Ishikawa (cell line): ENCODE results near the gene HRCT1.

Experiments used
- CEBPB ChIP-seq: IDR thresholded peaks from 2 replicates; pipeline ENCODE4 v1.6.1; 2012
- CREB1 ChIP-seq: IDR thresholded peaks from 2 replicates; pipeline ENCODE4 v1.6.1; 2012; ENCODE audit warnings: low read depth
- EGR1 ChIP-seq: IDR thresholded peaks from 2 replicates; pipeline ENCODE4 v1.6.1; 2012
- EP300 ChIP-seq: IDR thresholded peaks from 2 replicates; pipeline ENCODE4 v1.6.1; 2012; ENCODE audit warnings: borderline replicate concordance
- FOXM1 ChIP-seq: IDR thresholded peaks from 2 replicates; pipeline ENCODE4 v1.6.1; 2012; ENCODE audit warnings: low read depth, borderline replicate concordance
- NFIC ChIP-seq: IDR thresholded peaks from 2 replicates; pipeline ENCODE4 v1.6.1; 2012
- RAD21 ChIP-seq: IDR thresholded peaks from 2 replicates; pipeline ENCODE4 v1.6.1; 2012; ENCODE audit warnings: low read depth
- TAF1 ChIP-seq: IDR thresholded peaks from 2 replicates; pipeline ENCODE4 v1.6.1; 2012; ENCODE audit warnings: low read depth, mild to moderate bottlenecking
- TCF12 ChIP-seq: IDR thresholded peaks from 2 replicates; pipeline ENCODE4 v1.6.1; 2012; ENCODE audit warnings: low read depth
- TEAD4 ChIP-seq: IDR thresholded peaks from 2 replicates; pipeline ENCODE4 v1.6.1; 2012
- YY1 ChIP-seq: IDR thresholded peaks from 2 replicates; pipeline ENCODE4 v1.6.1; 2012; ENCODE audit warnings: low read depth
- ZBTB7A ChIP-seq: IDR thresholded peaks from 2 replicates; pipeline ENCODE4 v1.6.1; 2012; ENCODE audit warnings: low read depth
- TF ChIP-seq, protein P1 (sequence below): IDR thresholded peaks from 2 replicates; pipeline ENCODE4 v1.6.1; 2012
- TF ChIP-seq, protein P2 (sequence below): IDR thresholded peaks from 2 replicates; pipeline ENCODE4 v1.6.1; 2012
- TF ChIP-seq, protein P3 (sequence below): IDR thresholded peaks from 2 replicates; pipeline ENCODE4 v1.6.1; 2012; ENCODE audit warnings: low read depth, mild to moderate bottlenecking

The HRCT1 gene

DNA sequence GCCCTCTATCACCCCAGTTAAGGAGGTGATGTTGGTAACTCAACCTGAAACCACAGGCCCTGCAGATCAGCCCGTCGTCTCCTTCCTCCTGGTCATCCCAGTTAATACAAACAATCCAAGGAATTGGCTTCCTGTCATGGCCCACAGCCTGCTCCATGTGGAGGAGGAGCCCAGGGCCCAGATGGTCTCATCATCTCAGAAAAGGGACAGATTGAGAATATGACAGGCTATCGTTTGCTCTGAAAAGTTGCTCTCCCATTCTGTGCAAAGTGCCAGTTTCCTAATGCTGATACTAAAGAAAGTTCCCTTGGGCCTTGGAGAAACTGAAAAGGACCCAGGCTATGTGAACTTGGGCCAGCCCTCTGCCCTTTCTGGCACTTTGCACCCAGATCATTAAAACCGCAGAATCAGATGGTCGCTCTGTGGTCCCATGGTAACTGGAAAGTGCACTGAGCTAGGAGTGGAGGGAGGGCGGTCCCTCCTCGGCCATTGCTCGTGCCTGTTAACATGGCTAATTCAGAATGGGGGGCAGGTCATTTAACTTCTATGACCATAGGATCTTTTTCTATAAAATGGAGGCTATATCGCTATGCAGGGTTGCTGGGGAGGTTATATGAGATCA lies 2.6 kb downstream of the HRCT1 start:
- TF ChIP-seq, protein P1, sequence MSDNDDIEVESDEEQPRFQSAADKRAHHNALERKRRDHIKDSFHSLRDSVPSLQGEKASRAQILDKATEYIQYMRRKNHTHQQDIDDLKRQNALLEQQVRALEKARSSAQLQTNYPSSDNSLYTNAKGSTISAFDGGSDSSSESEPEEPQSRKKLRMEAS = peak; percentile 10; the same call in 1 of the 2 replicates
- TF ChIP-seq YY1 = no peak
- TF ChIP-seq EP300 = no peak
- no peak for TF ChIP-seq CREB1
- TF ChIP-seq, protein P2, sequence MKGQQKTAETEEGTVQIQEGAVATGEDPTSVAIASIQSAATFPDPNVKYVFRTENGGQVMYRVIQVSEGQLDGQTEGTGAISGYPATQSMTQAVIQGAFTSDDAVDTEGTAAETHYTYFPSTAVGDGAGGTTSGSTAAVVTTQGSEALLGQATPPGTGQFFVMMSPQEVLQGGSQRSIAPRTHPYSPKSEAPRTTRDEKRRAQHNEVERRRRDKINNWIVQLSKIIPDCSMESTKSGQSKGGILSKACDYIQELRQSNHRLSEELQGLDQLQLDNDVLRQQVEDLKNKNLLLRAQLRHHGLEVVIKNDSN = no peak
- 0 out of 2 replicates have a peak, but pooled peaks have one; percentile 3 for TF ChIP-seq TCF12
- TF ChIP-seq, protein P3, sequence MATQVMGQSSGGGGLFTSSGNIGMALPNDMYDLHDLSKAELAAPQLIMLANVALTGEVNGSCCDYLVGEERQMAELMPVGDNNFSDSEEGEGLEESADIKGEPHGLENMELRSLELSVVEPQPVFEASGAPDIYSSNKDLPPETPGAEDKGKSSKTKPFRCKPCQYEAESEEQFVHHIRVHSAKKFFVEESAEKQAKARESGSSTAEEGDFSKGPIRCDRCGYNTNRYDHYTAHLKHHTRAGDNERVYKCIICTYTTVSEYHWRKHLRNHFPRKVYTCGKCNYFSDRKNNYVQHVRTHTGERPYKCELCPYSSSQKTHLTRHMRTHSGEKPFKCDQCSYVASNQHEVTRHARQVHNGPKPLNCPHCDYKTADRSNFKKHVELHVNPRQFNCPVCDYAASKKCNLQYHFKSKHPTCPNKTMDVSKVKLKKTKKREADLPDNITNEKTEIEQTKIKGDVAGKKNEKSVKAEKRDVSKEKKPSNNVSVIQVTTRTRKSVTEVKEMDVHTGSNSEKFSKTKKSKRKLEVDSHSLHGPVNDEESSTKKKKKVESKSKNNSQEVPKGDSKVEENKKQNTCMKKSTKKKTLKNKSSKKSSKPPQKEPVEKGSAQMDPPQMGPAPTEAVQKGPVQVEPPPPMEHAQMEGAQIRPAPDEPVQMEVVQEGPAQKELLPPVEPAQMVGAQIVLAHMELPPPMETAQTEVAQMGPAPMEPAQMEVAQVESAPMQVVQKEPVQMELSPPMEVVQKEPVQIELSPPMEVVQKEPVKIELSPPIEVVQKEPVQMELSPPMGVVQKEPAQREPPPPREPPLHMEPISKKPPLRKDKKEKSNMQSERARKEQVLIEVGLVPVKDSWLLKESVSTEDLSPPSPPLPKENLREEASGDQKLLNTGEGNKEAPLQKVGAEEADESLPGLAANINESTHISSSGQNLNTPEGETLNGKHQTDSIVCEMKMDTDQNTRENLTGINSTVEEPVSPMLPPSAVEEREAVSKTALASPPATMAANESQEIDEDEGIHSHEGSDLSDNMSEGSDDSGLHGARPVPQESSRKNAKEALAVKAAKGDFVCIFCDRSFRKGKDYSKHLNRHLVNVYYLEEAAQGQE = no peak
- TF ChIP-seq FOXM1 = no peak
- TF ChIP-seq EGR1 = no peak
- no peak for TF ChIP-seq RAD21

DNA sequence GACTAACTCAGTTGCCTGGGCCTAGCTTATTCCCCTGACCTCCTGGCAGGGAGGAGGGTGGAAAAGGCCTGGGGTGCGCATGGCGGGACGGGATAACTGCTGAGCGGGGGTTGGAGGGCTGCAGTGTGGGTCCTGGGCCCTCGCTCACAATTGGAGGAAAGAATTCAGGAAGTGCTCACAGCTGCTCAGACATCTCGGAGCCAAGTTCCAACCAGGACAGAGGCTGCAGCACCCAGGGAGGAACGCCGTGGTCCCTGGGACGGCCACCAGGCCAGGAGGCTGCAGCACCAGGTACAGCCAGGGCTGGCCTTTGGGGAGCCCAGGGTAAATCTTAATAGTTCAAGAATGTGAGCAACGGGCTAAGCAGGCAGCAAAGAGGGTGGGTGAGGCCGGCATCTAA lies 3.3 kb downstream of the HRCT1 start, which contains the start of gene SPAAR:
TSS of gene SPAAR (plus strand) at position 217 of the 400 bp plus-strand sequence. CDS start 974 bp downstream, outside the sequence.
- TF ChIP-seq TEAD4 = no peak
- TF ChIP-seq, protein P1 = no peak
- no peak for TF ChIP-seq TCF12
- no peak for TF ChIP-seq TAF1
- no peak for TF ChIP-seq ZBTB7A
- TF ChIP-seq, protein P2 = no peak
- no peak for TF ChIP-seq EP300
- no peak for TF ChIP-seq EGR1
- TF ChIP-seq CREB1 = no peak
- TF ChIP-seq RAD21 = no peak
- TF ChIP-seq NFIC = no peak
- no peak for TF ChIP-seq FOXM1
- TF ChIP-seq CEBPB = no peak
- TF ChIP-seq, protein P3 = no peak

DNA sequence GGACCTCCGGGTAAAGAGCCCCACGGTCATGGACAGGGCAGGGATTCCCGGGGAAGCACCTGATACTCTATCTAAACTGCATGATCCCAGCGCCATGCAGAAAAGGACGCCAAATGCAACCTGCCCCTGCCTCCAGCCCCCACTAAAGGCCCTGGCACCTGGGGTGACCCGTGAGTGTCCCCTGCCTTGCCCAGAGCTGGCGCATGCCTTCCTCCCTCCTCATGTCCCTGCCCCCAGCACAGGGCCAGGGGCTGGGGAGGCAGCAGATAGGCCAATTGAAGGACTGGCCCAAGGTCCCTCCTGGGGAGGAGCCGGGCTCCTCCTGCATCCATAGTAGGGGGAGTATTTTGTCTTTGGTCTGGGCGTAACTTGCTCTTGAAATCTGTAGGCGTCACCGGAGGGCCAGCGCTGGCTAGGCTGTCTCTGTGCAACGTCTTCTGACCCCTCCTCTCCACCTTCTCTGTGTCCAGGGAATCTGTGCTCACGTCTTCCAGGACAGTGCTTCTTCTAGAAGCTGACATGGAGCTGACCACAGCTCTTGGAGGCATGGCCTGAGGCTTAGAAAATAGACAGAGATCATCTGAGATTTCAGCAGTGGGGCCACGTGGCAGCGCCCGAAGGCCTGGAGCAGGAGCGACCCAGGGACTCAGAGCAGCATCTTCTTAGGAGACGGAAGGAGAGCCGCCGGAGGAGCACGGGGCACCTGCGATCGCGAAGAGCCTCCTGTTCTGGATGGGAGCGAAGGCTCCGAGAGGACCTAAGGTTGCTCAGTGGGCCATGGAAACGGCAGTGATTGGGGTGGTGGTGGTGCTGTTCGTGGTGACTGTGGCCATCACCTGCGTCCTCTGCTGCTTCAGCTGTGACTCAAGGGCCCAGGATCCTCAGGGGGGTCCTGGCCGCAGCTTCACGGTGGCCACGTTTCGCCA lies 3.9 kb downstream of the HRCT1 start:
- TF ChIP-seq TCF12 (no peak), TEAD4 (no peak), ZBTB7A (no peak), YY1 (no peak), FOXM1 (no peak), RAD21 (no peak), CREB1 (no peak), CEBPB (no peak), TAF1 (no peak), EGR1 (no peak), EP300 (no peak), NFIC (no peak)
- TF ChIP-seq, protein P1 = no peak
- TF ChIP-seq, protein P3 = no peak
- TF ChIP-seq, protein P2 = no peak
